Spleen (tissue), 7 donors: ENCODE results near the gene GSG1L.

ENCODE experiments used
- CTCF ChIP-seq, 11 experiments: fragments of 200-600 bp in 7 of 11; fragments of 450-650 bp in 4 of 11; sonication (generic) in 4 of 11; IDR thresholded peaks in 8 of 11; conservative IDR thresholded peaks in 3 of 11; 1 replicate in 7 of 11; 2 replicates in 4 of 11; pipeline versions ENCODE4 v1.4.0 to v1.8.0; 2016 to 2021; ENCODE audit warnings: antibody characterized with exemption in 11 of 11, inconsistent platforms in 4 of 11, mild to moderate bottlenecking in 1 of 11
- POLR2A ChIP-seq, 3 donors: fragments of 450-650 bp; IDR thresholded peaks; one replicate each; pipeline ENCODE4 v1.5.1; 2017; ENCODE audit warnings: antibody characterized with exemption in 3 of 3, mild to moderate bottlenecking in 1 of 3
- donor health status: DM: no; HTN: no; CAD: no; lungs with moderate emphysema.
- donor health status: DM: no; HTN: no; CAD: no.
- donor health status: DM: no; HTN: no; CAD: no.

- no peak for TF ChIP-seq CTCF (IDR thresholded peaks at IDR 0.05 in 8 of 11, conservative IDR thresholded peaks at IDR 0.05 in 3 of 11)
- no peak for TF ChIP-seq POLR2A (IDR thresholded peaks at IDR 0.05)
Observed at GRCh38 chr16:27962197-27962596, 101.3 kb downstream of the GSG1L start.
